ENCODE measurements around the gene ZBTB39. TPM values are rescaled to one million over a fixed set of nuclear protein-coding genes. Genes with fewer than 3 reads are reported as not detected.
"Not testable (repeated sequence)": the region's sequence is repeated elsewhere in the genome, so short reads cannot be mapped to it uniquely, and the experiment has no call there.

ZBTB39 gene
- total RNA-seq, 4 donors from 2014 or later = 6.6 to 12.1 (median 10.1) TPM

GRCh38 chr12:57029457-57029856 is 23.1 kb upstream of the ZBTB39 start:
- H3K9me3 ChIP-seq = no peaks in the 10 kb centered on the region
- WGBS = 91% methylated on average over 7 of the region's 7 CpGs
- no peak for TF ChIP-seq POLR2AphosphoS5 (IDR thresholded peaks at IDR 0.05)
- no peak for TF ChIP-seq CTCF (IDR thresholded peaks at IDR 0.05)
- no peak for TF ChIP-seq EP300 (IDR thresholded peaks at IDR 0.05)
- TF ChIP-seq POLR2A (IDR thresholded peaks at IDR 0.05) = no peak
- H3K4me1 ChIP-seq = peaks cover 8% of the 10 kb centered on the region
- H3K4me3 ChIP-seq = no peak overlapping the region
- DNase-seq (ENCODE audit: low spot score in 2 of 2) = no peak
- H3K27me3 ChIP-seq = no peaks in the 10 kb centered on the region
- no peaks in the 10 kb centered on the region for H3K36me3 ChIP-seq
- H3K27ac ChIP-seq = no peak overlapping the region

GRCh38 chr12:57027805-57028153 is 21.4 kb upstream of the ZBTB39 start:
- H3K4me3 ChIP-seq = no peak overlapping the region
- TF ChIP-seq POLR2A (IDR thresholded peaks at IDR 0.05) (no peak), CTCF (IDR thresholded peaks at IDR 0.05) (no peak), POLR2AphosphoS5 (IDR thresholded peaks at IDR 0.05) (no peak), EP300 (IDR thresholded peaks at IDR 0.05) (no peak)
- no peaks in the 10 kb centered on the region for H3K27me3 ChIP-seq
- no peak for DNase-seq (ENCODE audit: low spot score in 2 of 2)
- no peak overlapping the region for H3K27ac ChIP-seq
- H3K9me3 ChIP-seq = no peaks in the 10 kb centered on the region
- peaks cover 8% of the 10 kb centered on the region for H3K4me1 ChIP-seq
- 56% methylated on average over 5 of the region's 5 CpGs for WGBS
- no peaks in the 10 kb centered on the region for H3K36me3 ChIP-seq

- DNase-seq (ENCODE audit: low spot score in 2 of 2) = no peak
- no peak overlapping the region for H3K4me3 ChIP-seq
- no peaks in the 10 kb centered on the region for H3K27me3 ChIP-seq
- WGBS = 72% methylated on average over 13 of the region's 13 CpGs
- H3K36me3 ChIP-seq = no peaks in the 10 kb centered on the region
- H3K27ac ChIP-seq = no peak overlapping the region
- TF ChIP-seq EP300 (IDR thresholded peaks at IDR 0.05) = no peak
- no peak for TF ChIP-seq POLR2A (IDR thresholded peaks at IDR 0.05)
- TF ChIP-seq POLR2AphosphoS5 (IDR thresholded peaks at IDR 0.05) = no peak
- no peak for TF ChIP-seq CTCF (IDR thresholded peaks at IDR 0.05)
- peaks cover 8% of the 10 kb centered on the region for H3K4me1 ChIP-seq
- H3K9me3 ChIP-seq = no peaks in the 10 kb centered on the region
These were observed 20.9 kb upstream of the ZBTB39 start for GRCh38 chr12:57027011-57027804.

GRCh38 chr12:57025196-57025595 is 18.9 kb upstream of the ZBTB39 start:
- 83% methylated on average over 1 of the region's 2 CpGs for WGBS
- Histone ChIP-seq H3K27me3 (no peaks in the 10 kb centered on the region), H3K4me3 (no peak overlapping the region), H3K36me3 (no peaks in the 10 kb centered on the region), H3K9me3 (no peaks in the 10 kb centered on the region), H3K4me1 (no peaks in the 10 kb centered on the region), H3K27ac (no peak overlapping the region)
- no peak for DNase-seq (ENCODE audit: low spot score in 2 of 2)
- TF ChIP-seq POLR2AphosphoS5 (IDR thresholded peaks at IDR 0.05) (no peak), CTCF (IDR thresholded peaks at IDR 0.05) (no peak), EP300 (IDR thresholded peaks at IDR 0.05) (no peak), POLR2A (IDR thresholded peaks at IDR 0.05) (no peak)

GRCh38 chr12:57022324-57022723 is 16.0 kb upstream of the ZBTB39 start:
- H3K27ac ChIP-seq; DNase-seq (ENCODE audit: low spot score in 2 of 2); H3K9me3 ChIP-seq; H3K27me3 ChIP-seq; H3K36me3 ChIP-seq; H3K4me1 ChIP-seq; H3K4me3 ChIP-seq: not testable (repeated sequence)
- 95% methylated on average over 5 of the region's 5 CpGs for WGBS

Measured in suprapubic skin (tissue), 4 donors.